Urothelium cell line (cell line): ENCODE results near the gene GABRB2.
"Not testable (repeated sequence)": the region's sequence is repeated elsewhere in the genome, so short reads cannot be mapped to it uniquely, and the experiment has no call there.

ENCODE experiments used
- DNase-seq: peaks from one replicate; pipeline ENCODE4 v3.0.0; 2011; ENCODE audit warnings: low spot score, mixed read lengths
- FAIRE-seq: peaks from 2 replicates; lab custom pipeline; 2011; peaks lifted over from hg19 to GRCh38; lab: Jason Lieb, UNC

Gene GABRB2

DNA sequence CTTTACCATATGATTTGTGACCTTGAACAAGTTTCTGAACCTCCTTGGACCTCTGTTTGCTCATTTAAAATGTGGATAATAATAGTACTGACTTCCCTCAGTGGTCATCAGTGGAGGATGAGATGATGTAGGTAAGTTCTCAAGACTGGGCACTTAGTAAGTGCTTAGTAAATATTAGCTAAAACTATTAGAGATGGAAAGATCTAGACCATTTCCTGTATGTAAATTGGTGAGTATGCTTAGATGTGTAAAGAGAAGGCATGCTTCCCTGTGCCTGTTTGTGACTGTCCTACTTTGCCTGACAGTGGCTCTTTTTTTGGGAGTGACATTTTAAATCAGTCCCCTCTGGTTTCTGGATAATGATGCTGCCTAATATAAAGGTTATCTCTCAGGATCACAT is 288.1 kb downstream of the GABRB2 start:
- FAIRE-seq (no peak), DNase-seq (no peak)

- FAIRE-seq = no peak
Measured at GRCh38 chr5:161256957-161257356, 289.6 kb downstream of the GABRB2 start.

GRCh38 chr5:161252955-161253354 is 293.6 kb downstream of the GABRB2 start:
- not testable (repeated sequence) for FAIRE-seq, DNase-seq

More at GRCh38 chr5:161256957-161257356, 289.6 kb downstream of the GABRB2 start:
- DNase-seq = no peak

DNA sequence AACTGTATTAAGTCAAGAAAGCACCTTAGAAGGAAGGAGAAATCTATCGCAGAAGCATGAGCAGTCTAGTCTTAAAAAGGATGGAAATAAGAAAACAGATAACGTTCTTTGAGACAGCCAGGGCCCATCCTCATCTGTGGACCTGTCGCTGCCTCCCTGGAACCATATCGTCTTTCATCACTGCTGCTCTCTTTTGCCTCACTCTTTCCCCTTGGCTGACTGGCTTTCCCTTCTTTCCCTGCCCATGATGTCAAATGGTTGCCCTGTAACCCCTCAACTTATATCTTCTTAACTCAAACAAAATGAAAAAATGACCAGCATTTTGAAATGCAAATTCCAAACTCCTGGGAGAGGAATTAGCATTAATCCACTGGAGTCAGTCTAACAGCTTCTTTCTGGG is 299.8 kb downstream of the GABRB2 start:
- DNase-seq = no peak

DNA sequence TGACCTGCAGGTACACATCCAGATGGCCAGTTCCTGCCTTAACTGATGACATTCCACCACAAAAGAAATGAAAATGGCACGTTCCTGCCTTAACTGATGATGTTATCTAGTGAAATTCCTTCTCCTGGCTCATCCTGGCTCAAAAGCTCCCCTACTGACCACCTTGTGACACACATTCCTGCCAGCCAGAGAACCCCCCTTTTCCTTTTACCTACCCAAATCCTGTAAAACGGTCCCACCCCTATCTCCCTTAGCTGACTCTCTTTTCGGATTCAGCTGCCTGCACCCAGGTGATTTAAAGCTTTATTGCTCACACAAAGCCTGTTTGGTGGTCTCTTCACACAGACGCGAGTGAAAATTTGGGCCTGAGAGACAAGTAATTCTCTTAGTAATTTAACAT is 300.7 kb downstream of the GABRB2 start:
- FAIRE-seq, DNase-seq: not testable (repeated sequence)

More for the DNA sequence above, 299.8 kb downstream of the GABRB2 start:
- FAIRE-seq = no peak
